Esophagus squamous epithelium (tissue), 4 donors: ENCODE data around the gene RIOK3.

ENCODE experiments used
- POLR2A ChIP-seq, 4 donors: fragments of 450-650 bp; IDR thresholded peaks; one replicate each; pipeline ENCODE4 v1.6.1; 2017; ENCODE audit warnings: antibody characterized with exemption in 4 of 4, mild to moderate bottlenecking in 4 of 4, moderate library complexity in 3 of 4
- TF ChIP-seq, protein P1 (sequence below), 6 experiments: fragments of 450-650 bp in 4 of 6; fragments of 200-600 bp in 2 of 6; sonication (generic) in 2 of 6; IDR thresholded peaks; one replicate each; pipeline ENCODE4 v1.5.1; 2016 to 2019; ENCODE audit warnings: antibody characterized with exemption in 6 of 6, mild to moderate bottlenecking in 4 of 6, moderate library complexity in 4 of 6

DNA sequence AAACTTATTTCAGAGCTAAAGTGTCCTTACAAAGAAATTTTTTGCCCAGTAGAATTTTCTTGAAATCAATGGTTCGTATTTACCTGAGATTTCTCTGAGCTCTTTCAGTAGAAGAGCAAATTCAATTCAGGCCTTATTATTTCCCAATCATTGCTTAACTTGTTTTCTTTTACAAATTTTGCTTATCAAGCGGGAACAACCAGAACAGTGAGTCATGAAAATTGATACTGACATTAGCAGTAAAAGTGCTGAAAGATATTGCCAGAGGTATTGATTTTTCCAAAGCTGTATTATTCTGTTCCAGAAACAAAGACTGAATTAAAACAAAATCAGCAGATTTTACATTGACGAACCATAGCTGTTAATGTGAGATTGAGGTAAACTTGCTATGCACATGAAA is 10.1 kb upstream of the RIOK3 start:
- TF ChIP-seq POLR2A (IDR thresholded peaks at IDR 0.05) = no peak
- TF ChIP-seq, protein P1, sequence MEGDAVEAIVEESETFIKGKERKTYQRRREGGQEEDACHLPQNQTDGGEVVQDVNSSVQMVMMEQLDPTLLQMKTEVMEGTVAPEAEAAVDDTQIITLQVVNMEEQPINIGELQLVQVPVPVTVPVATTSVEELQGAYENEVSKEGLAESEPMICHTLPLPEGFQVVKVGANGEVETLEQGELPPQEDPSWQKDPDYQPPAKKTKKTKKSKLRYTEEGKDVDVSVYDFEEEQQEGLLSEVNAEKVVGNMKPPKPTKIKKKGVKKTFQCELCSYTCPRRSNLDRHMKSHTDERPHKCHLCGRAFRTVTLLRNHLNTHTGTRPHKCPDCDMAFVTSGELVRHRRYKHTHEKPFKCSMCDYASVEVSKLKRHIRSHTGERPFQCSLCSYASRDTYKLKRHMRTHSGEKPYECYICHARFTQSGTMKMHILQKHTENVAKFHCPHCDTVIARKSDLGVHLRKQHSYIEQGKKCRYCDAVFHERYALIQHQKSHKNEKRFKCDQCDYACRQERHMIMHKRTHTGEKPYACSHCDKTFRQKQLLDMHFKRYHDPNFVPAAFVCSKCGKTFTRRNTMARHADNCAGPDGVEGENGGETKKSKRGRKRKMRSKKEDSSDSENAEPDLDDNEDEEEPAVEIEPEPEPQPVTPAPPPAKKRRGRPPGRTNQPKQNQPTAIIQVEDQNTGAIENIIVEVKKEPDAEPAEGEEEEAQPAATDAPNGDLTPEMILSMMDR (IDR thresholded peaks at IDR 0.05) = no peak
